GM18498 (cell line): Measurements from ENCODE around the gene PRH1.

Experiments
- ATAC-seq: cut with Tn5 transposase; IDR thresholded peaks from one replicate; pipeline ENCODE4 v1.9.1; 2021; ENCODE audit warnings: mild to moderate bottlenecking, moderate library complexity; ENCODE audit not compliant: unreplicated experiment

Gene PRH1

GRCh38 chr12:10884086-10884725 is at the start of gene PRH1:
Gene PRH1, minus strand, starts transcription at chr12:10884255. Its CDS starts 38 bp downstream, at chr12:10884217.
- ATAC-seq = no peak

GRCh38 chr12:10928746-10929286 is 44.8 kb upstream of the PRH1 start, which contains the start of gene PRH2:
Gene PRH2, plus strand, starts transcription at chr12:10929236. Its CDS starts 38 bp downstream, at chr12:10929274.
- no peak for ATAC-seq

- ATAC-seq = no peak
These were observed 42.2 kb upstream of the PRH1 start for GRCh38 chr12:10926269-10926668.

- ATAC-seq = no peak
These were observed 35.8 kb upstream of the PRH1 start for GRCh38 chr12:10919809-10920208.

GRCh38 chr12:10910380-10910779 is 26.3 kb upstream of the PRH1 start:
- no peak for ATAC-seq

GRCh38 chr12:10909462-10909861 is 25.4 kb upstream of the PRH1 start, which contains the start of gene TAS2R13:
Gene TAS2R13, minus strand, starts transcription at chr12:10909562. Its CDS starts 264 bp downstream, at chr12:10909298.
- ATAC-seq = no peak

GRCh38 chr12:10904686-10905085 is 20.6 kb upstream of the PRH1 start:
- ATAC-seq = no peak

- ATAC-seq = no peak
These were observed 17.4 kb upstream of the PRH1 start for GRCh38 chr12:10901427-10901826.

GRCh38 chr12:10900972-10901371 is 16.9 kb upstream of the PRH1 start:
- no peak for ATAC-seq

GRCh38 chr12:10900530-10900929 is 16.5 kb upstream of the PRH1 start:
- ATAC-seq = no peak

- no peak for ATAC-seq
These were observed 12.8 kb upstream of the PRH1 start for GRCh38 chr12:10896854-10897253.

- no peak for ATAC-seq
These were observed 7.9 kb upstream of the PRH1 start for GRCh38 chr12:10891937-10892336.

- ATAC-seq = no peak
These were observed 5.2 kb upstream of the PRH1 start for GRCh38 chr12:10889226-10889625.

GRCh38 chr12:10873378-10873777 is 10.7 kb downstream of the PRH1 start:
- ATAC-seq = no peak

- ATAC-seq = no peak
These were observed 16.7 kb downstream of the PRH1 start for GRCh38 chr12:10867381-10867780.

- no peak for ATAC-seq
These were observed 20.4 kb downstream of the PRH1 start for GRCh38 chr12:10863512-10864218.

- no peak for ATAC-seq
These were observed 22.7 kb downstream of the PRH1 start for GRCh38 chr12:10861366-10861765.

- no peak for ATAC-seq
These were observed 28.2 kb downstream of the PRH1 start for GRCh38 chr12:10855807-10856206.

- ATAC-seq = no peak
These were observed 30.3 kb downstream of the PRH1 start for GRCh38 chr12:10853776-10854175.

GRCh38 chr12:10851243-10851858 is 32.7 kb downstream of the PRH1 start:
- no peak for ATAC-seq

- no peak for ATAC-seq
These were observed 34.6 kb downstream of the PRH1 start, which contains the start of gene PRR4 for GRCh38 chr12:10849425-10849878. Gene PRR4, minus strand, starts transcription at chr12:10849475. Its CDS starts 38 bp downstream, at chr12:10849437.
